NCI-H2171 treated with DMSO at 0.1 percent for 48 hours (cell line): ENCODE results near the gene PIK3C2G.

Source experiments
- DNase-seq: peaks from one replicate; lab custom pipeline; 2025; lab: John Stamatoyannopoulos, UW

Gene PIK3C2G

DNA sequence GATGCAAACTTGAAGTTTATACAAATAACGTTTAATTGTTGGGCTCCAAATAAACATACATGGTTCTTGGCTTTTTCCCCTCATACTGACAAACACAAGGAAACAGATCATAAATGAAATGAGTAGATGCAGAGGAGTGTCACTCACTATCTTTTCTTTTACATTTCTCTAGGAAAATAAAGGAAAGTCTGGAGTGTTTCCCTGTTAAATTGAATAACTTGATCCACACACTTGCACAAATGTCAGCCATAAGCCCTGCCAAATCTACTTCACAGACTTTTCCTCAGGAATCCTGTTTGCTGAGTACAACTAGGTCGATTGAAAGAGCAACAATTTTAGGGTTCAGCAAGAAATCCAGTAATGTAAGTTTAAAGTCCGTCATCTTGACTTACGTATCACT lies 301.2 kb downstream of the PIK3C2G start:
- DNase-seq = no peak

DNA sequence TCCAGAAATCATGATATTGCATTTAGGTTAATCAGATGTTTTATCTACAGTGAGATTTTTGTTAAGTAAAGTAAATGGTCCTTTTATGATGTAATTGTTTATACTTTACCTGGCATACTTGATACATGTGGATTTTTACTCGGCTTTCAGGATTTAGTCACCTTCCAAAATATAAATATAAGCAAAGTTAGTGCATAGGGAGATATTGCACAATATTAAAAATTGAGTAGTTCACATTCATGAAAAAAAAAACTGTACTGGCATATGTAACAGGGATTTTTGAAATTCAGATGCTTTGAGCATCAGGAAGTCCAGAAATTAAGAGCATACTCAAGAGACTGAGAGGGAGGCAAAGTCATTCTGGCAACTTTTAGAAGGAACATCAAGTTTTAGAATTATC lies 303.0 kb downstream of the PIK3C2G start:
- no peak for DNase-seq

DNA sequence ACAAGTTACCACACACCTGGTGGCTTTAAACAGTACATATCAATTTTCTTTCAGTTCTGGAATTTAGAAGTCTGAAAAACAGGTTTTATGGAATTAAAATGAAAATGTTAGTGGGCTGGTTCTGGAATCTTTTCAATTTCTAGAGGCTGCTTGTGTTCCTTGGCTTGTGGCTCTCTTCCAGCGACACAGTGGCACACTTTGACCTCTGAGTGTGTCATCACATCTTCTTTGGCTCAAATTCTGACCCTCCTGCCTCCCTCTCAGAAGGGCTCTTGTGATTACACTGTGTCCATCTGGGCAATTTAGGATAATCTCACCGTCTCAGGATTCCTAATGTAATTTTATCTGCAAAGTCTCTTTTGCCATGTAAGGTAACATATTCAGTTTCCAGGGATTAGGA lies 306.5 kb downstream of the PIK3C2G start:
- no peak for DNase-seq

DNA sequence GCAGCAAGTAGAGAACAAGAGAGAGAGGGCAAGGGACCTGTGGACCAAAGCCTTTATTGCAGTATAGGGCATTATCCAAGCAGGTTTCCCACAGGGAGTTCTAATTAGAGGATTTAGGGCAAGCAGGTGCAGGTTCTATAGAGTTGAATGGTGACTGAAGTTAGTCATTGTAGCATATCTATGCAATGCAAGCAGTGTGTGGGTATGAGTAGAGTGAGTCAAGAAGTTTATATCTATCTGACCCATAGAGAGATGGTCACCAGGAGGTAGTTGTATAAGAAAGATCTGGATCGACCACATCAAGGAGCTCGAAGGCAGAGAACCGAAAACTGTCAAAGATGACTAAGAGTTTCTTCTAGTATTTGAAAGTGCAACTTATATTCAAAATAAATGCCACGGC lies 309.2 kb downstream of the PIK3C2G start:
- no peak for DNase-seq

DNA sequence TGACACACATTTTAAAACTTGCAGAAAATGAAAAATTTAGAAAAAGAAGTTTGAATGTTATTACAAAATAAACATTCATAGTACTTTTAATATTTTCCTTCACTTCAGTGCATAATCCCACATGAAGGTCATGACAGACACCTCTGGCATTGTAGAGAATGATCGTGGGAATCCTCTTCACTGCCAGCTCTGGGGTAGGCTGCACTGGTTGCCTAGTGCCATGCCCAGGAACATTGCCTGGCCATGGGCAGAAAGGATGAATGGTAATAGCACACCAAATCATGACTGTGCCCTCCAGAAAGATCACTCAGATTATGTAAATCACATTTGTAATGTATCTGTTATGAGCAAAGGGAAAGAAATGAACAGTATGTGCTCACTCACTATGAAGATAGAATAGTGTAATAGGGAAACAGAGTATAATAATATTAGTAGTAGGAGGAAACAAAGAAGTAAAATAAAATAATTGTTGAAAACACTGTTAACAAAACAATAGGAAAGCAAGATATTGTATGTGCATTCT lies 314.8 kb downstream of the PIK3C2G start:
- DNase-seq = no peak

DNA sequence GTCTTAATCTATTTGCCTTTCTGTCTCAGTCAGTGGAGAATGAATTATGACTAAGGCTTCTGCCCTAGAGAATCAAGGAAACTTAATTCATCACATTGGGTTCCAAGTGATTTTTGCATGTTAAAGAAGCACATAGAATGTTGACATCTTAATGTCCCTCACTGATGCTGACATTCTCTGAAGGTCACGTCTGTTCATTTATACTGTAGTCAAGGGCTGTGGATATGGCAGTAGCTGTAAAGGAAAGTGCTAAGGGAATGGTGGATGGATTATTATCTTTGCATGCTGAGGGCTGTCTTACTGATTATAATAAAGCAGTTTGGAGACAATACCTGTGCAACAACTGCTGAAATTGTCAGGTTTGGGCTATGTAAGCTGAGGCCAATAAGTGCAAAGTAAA lies 315.3 kb downstream of the PIK3C2G start:
- no peak for DNase-seq

DNA sequence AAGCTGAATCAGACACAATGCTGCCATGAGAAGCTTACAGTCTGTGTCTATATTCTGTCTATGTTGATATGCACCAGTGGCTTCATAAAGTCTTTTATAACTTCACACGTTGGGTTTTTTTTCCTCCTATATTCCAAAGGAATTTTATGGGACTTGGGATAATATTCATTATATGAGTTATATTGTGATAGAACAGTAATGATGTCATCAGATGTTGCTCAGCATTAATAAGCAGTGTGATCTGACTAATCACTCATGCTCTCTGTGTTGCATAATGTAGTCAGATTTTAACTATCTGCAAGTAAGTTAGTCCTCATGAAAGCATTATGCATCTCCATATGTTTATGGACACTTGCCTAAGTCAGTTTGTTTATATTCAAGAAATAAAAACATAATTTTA lies 316.9 kb downstream of the PIK3C2G start:
- DNase-seq = no peak

DNA sequence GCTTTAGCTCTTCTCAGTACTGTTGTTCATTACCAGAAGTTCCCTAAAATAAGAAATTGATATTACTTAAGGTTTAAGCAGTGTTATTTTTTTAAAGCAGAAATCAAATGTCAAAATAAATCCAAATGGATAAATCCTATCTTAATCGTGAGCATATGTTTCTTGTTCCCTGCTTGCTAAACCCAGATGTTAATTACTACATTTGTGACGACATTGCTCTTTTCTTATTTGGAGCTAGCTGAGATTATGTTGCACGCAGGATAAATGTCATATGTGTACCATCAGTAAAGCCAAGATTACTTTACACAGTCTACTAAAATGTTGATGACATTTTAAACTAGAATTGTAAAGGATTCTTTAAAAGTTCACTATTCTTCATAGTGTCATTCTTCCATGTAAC lies 319.0 kb downstream of the PIK3C2G start:
- DNase-seq = no peak

DNA sequence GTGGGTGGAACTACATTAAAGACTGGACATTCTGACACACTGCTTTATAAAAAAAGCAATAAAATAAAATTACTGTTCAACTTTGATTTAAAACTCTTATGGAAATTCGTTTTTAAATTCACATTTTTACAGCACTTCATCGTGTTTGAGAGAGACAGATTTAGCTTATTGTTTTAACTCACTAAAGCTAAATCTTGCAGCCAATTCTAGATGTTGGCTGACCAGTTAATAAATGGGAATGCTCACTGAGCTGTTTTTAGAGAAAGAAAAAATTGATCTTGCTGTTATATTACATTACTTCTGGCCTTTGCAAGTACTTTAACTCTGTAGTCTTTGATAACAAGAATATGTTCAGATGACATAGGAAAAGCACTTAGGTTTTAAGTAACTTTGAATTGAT lies 319.4 kb downstream of the PIK3C2G start:
- no peak for DNase-seq

DNA sequence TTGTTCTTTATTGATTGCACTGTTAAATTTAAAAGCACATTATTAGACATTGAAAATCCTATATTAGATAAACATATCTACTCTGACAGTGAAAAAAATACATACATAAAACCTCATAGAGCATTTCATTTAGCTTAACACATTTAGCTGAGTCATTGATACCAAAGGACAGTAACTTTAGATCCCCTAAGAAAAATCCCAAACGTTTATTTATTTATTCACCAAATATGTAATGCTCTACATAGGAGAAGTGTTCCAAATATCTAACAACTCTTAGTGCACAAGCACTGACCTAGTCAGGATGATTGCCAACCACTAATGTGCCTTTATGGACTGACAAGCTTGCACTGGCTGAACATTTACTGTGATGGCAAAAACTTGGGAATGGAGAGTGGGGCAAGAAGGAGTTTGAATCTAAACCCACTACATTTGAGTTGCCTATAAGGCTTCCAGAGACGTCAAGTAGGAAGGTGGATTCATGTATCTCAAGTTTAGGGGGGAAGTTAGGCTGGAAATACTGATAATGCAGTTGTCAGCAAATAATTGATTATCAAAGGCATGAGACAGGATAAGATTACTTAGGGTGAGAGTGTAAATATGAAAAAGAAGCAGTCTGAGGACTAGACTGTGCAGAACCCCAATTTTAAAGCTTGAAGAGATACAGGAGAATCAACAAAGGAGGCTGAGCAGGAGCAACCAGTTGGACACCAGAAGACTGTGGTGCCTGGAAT lies 320.1 kb downstream of the PIK3C2G start:
- DNase-seq = no peak

DNA sequence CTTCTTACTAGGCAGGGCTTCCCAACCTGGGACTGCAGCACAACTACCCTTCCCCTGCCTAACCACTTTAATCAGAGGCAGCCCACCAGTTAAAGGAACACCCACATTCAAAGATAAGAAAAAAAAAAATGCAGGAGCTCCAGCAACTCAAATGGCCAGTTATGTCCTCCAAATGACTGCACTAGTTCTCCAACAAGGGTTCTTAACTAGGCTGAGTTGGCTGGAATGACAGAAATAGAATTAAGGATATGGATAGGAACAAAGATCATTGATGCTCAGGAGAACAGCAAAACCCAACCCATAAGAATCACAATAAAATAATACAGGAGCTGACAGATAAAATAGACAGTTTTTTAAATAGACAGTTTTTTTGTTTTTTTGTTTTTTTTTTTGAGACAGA lies 322.3 kb downstream of the PIK3C2G start:
- no peak for DNase-seq

DNA sequence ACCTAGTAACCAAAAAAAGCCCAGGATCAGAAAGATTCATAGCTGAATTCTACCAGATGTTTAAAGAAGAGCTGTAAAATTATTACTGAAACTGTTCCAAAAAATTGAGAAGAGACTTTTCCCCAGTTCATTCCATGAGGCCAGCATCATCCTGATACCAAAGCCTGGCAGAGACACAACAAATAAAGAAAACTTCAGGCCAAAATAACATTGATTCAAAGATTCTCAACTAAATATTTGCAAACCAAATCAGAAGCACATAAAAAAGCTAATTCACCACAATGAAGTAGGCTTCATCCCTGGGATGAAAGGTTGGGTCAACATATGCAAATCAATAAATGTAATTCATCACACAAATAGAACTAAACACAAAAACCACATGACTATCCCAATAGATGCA lies 325.3 kb downstream of the PIK3C2G start:
- no peak for DNase-seq

DNA sequence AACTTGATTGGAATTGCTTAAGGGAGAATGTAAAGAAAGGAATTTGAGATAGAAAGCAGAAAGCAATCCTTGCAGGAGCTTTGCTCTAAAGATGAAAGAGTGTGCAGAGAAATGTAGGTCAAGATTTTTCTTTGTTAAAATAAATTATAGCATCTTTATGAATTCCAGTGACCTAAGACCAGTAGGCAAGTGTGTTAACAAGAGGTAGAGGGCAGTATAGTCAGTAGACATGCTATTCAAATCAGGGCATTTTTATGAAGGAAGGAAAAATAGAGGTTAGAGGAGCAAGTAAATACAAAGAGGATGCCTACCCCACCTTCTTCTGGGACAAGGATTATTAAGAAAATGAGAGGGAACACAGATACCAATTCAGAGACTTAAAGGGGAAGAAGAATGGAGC lies 328.0 kb downstream of the PIK3C2G start:
- no peak for DNase-seq

DNA sequence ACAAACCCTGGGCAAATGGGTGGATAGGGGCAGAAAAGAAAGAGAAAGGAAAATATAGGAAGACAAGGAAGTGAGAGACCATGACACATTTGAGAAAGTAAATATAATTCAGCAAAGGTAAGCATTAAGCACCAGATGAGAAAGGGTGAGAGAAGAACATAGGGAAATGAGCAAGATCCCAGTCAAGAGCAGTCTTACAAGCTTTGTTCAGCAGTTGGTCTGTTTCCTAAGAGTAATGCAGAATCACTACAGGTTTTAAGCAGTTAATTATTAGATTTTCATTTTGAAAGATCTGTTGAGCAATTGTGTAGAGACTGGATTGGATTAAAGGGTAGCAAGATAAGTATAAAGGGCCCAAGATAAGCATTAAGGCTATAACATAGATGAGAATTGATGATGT lies 330.2 kb downstream of the PIK3C2G start:
- DNase-seq = no peak

DNA sequence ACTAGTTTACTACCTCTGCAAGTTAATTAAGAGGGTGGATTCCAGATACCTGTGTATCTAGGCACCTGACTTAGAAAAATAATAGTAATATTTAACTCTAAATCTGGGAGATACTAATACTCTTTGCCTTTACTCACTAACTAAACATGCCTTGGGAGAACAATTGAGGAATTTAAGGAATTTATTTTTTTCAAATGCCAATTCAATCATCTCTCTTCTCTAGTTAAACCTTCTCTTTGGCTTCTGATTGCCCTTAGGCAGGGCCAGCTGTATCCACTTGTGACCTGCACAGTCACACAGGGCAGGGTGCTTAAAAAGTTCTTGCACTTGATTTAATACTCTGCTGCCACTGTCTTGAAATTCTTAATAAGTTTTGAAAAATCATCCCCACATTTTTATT lies 334.1 kb downstream of the PIK3C2G start:
- no peak for DNase-seq

DNA sequence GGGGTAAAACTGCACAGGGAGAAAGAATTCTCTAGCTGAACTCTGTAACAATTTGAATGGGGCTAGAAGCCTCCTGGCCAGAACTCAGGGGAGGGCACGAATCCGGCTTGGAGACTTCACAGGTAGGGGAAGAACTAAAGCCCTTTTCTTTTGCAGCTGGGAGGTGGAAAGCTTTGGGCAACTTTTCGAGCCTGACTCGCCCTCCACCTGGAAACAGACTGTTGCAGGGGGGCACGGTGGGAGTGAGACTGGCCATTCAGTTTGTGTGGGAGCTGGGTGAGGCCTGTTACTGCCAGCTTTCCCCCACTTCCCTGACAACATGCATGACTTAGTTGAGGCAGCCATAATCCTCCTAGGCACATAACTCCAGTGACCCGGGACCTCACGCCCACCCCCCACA lies 340.6 kb downstream of the PIK3C2G start:
- DNase-seq = no peak

DNA sequence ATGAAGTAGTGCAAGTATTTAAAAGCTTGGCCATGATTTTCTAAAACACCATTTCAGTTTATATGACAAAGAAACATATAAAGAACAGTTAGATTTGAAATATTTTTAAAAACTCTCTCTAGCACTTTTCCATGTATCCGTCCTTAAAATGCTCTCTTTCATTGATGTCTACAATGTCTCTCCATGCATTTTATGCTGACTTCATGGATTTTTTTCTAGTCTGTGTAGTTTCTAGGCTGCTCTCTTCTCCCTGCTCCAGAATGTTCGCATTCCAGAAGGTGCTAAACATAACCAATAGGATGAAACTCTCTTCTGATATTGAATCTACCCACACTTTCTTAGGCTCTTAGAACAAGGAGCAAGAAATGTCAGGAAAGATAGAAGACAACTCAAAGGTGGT lies 351.7 kb downstream of the PIK3C2G start:
- DNase-seq = no peak

DNA sequence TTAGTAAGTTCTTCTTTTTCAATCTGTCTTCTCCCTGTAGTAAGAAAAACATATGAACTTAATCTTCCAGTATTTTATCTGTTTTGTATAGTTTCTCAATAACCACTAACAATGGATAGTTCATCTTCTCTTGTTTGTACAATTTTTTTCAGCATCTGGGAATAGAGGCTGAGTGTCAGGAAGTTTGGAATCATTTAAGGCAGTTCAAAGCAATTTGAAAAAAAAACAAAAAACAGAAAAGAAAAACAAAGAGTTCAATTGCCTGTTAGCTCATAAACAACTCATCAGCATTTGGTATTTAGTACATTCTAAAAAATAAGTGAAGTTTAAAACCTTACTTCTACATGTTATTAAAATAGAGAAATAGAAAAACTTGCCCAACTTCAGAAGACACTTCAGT lies 359.7 kb downstream of the PIK3C2G start:
- no peak for DNase-seq

DNA sequence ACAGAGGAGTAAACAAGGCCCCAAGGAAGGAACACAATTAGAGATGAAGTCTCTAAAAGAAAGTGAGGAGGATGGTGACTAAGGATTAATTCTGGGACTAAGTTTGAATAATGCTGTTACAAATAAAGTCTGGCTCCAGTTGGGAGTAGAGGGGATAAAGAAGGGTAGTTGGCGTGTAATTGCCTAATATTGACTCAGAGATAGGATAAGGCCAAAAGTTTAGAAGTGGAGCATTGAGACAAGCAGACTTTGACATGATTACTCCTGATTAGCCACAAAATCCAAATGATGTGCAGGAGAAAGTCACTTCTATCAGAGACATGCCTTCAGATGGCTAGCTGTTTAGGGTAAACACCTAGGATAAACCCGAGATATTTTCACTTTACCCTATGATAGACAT lies 368.1 kb downstream of the PIK3C2G start:
- no peak for DNase-seq

DNA sequence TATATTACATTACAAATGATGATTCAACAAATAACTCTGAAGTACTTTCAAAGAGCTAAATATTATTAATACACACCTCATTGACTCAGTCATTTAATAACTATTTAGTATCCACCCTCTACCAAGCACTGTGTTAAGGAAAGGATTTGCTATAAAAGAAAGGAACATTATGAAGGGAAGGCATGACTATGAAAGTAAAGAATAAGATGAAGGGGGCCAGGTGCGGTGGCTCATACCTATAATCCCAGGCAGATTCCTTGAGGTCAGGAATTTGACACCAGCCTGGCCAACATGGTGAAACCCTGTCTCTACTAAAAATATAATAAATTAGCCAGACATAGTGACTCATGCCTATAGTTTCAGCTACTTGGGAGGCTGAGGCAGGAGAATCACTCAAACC lies 368.6 kb downstream of the PIK3C2G start:
- DNase-seq = no peak

DNA sequence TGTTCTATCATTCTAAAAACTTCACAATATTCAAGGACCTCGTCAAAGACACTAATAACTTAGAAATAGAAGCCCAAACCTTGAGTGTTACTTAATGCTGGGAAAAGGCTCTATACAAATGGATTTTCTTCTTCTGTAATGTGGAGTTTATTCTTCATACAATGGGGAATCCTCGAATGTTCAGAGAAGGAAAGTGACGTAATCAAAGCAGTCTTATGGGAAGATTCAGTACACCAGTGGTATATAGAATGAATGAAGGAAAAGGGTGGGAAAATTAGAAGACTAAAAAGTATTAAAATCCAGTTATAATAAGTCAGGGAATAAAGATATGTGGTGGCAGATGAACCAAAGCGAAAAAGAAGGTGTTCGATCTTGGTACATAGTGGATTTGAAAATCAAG lies 370.0 kb downstream of the PIK3C2G start:
- DNase-seq = no peak

DNA sequence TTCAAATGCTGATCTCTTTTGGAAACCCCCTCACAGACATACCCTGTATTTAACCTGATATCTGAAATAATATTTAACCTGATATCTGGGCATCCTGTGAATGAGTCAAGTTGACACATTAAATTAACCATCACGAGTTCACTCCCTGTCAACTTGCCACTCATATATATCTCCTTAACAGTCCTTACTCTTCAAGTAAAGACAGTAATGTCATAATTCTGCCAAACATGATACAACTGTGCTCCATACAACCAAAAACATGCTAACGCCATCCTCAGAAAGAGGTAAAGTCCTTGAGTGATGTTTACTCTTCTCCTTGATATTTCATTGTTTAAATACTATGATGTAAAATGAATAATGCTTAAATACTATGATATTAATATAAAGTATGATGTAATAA lies 371.5 kb downstream of the PIK3C2G start:
- DNase-seq = no peak

DNA sequence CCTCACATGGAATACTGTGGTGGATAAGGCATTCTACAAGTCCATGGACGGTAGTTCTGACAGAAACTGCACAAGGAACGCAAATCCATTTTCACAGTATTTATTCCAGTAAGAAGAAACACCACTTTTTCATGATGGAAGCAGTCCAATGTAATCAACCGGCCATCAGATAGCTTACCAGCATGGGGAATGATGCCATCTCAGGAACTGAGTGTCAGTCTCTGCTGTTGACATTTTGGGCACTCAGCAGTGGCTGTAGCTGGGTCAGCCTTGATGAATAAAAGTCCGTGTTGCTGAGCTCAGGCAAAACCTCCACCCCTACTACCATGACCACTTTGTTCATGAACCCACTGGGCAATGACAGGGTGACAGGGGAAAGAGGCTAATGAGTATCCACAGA lies 373.1 kb downstream of the PIK3C2G start:
- DNase-seq = no peak

DNA sequence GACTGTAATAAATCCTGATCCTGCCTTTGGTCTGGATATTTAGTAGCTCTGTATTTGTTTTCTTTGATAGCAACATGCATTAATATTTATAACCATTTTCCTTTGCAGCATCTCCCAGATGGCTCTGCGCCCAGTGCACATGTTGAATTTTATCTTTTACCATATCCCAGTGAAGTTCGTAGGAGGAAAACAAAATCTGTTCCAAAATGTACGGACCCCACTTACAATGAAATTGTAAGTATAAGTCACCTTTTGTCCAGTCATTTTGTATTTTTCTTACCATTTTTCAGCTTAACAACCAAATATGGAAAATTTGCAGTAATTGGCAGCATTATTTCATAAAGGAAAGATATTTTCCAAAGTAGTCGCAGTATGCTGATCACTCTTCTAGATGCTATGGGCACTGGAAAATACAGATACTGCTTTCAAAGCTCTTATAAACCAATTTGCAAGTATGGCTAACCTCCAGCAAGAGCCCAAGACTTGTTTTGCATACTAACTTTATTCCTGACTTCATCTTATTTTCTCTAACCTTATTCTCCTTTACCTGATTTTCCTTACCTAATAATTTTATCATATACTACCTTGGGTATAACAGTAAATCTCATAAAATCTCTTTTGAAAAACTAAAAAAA lies 379.1 kb downstream of the PIK3C2G start:
- no peak for DNase-seq
